GM21390 (cell line): ENCODE measurements around the gene TOP2A.
"Not testable (repeated sequence)": the region's sequence is repeated elsewhere in the genome, so short reads cannot be mapped to it uniquely, and the experiment has no call there.

ENCODE experiments used
- ATAC-seq: cut with Tn5 transposase; IDR thresholded peaks from one replicate; pipeline ENCODE4 v1.9.1; 2021; ENCODE audit not compliant: unreplicated experiment

Gene TOP2A

DNA sequence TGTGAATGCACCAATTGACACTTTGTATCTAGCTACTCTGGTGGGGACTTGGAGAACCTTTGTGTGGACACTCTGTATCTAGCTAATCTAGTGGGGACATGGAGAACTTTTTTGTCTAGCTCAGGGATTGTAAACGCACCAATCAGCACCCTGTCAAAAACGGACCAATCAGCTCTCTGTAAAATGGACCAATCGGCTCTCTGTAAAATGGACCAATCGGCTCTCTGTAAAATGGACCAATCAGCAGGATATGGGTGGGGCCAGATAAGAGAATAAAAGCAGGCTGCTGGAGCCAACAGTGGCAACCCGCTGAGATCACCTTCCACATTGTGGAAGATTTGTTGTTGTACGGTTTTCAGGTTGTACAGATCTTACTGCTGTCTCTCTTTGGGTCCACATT, 41.2 kb downstream of the TOP2A start:
- ATAC-seq = not testable (repeated sequence)

DNA sequence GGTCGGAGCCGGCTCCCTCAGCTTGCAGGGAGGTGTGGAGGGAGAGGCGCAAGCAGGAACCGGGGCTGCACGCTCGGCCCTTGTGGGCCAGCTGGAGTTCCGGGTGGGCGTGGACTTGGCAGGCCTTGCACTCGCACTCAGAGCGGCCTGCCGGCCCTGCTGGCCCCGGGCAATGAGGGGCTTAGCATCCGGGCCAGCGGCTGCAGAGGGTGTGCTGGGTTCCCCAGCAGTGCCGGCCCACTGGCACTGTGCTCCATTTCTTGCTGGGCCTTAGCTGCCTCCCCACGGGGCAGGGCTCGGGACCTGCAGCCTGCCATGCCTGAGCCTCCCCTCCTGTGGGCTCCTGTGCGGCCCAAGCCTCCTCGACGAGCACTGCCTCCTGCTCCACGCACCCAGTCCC, 41.9 kb downstream of the TOP2A start:
- ATAC-seq = not testable (repeated sequence)

DNA sequence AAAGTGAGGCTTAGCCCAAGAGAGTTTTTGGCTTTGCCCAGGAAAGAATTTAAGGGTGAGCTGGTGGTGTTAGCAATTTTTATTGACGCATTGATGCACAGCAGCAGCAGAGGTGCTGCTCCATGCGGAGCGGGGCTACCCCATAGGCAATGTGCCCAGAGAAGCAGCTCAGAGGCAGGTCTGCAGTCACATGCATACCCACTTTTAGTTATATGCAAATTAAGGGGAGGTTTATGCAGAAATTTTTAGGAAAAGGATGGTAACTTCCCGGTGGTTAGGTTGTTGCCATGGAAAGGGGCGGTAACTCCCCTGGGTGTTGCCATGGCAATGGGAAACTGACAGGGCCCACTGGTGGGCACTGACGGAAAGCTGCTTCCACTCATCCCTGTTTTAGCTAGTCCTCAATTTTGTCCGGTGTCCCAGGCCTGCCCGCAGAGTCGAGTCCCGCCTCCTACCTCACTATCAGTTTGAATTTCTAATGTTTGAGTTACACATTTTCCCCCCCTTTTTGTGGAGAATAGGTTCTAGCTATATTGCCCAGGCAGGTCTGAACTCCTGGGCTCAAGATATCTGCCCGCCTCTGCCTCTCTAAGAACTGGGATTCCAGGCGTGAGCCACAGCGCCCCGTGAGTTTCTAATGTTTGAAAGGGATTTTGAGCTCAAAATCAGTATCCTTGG, 42.7 kb downstream of the TOP2A start:
- ATAC-seq = no peak

DNA sequence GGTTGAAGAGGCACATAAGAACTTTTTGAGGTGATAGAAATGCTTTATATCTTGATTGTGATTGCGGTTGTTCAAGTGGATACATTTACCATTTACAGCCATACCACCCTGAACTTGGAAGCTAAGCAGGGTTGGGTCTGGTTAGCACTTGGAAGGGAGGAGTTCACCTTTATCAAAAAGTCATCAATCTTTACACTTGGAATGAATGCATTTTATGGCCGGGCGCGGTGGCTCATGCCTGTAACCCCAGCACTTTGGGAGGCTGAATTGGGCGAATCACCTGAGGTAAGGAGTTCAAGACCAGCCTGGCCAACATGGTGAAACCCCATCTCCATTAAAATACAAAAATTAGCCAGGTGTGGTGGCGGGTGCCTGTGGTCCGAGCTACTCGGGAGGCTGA, 43.7 kb downstream of the TOP2A start:
- no peak for ATAC-seq

DNA sequence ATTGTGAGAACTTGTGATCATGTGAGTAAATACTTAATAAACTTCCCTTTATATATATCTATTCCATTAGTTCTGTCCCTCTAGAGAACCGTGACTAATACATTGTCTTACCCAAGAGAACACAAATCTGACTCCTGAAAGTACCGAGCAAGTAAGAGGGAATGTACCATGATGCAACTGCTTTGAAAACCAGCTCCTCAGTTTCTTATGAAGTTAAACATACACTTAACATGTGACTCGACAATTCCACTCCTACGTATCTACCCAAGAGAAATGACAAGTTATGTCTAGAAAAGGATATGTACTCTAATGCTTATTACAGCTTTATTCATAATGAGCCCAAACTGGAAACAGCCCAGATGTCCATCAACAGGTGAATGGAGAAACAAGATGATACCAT, 44.4 kb downstream of the TOP2A start:
- ATAC-seq = no peak

DNA sequence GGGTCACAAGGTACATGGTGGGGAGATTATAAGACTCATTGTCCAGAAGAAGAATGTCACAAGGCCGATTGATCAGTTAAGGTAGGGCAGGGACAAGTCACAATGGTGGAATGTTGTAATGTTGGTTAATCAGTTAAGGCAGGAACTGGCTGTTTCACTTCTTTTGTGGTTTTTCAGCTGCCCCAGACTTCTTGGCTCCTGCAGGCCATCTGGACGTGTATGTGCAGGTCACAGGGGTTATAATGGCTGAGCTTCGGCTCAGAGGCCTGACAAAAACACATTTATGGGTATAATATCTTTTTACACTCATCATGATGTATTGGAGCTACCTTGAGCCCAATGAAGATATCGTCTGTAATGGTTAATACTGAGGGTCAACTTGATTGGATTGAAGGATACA, 45.1 kb downstream of the TOP2A start:
- not testable (repeated sequence) for ATAC-seq

DNA sequence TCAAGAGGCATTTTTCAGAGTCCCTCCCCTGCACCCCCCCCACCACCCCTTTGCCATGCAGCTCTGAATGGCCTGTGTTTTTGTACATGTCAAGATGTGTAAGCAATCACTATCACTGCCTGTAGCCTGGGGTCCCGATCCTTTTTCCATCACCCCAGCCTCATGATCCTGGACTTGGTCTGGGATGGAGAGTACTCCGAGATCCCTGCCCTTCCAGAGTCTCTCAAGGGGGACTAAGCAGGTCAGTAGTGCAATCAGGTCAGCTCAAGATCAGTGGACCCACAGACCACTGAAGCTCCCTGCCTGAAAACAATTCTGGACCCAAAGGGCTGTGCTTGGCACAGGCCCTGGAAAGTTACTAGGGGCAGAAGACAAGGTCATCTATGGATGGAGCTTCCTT, 45.7 kb downstream of the TOP2A start:
- no peak for ATAC-seq

DNA sequence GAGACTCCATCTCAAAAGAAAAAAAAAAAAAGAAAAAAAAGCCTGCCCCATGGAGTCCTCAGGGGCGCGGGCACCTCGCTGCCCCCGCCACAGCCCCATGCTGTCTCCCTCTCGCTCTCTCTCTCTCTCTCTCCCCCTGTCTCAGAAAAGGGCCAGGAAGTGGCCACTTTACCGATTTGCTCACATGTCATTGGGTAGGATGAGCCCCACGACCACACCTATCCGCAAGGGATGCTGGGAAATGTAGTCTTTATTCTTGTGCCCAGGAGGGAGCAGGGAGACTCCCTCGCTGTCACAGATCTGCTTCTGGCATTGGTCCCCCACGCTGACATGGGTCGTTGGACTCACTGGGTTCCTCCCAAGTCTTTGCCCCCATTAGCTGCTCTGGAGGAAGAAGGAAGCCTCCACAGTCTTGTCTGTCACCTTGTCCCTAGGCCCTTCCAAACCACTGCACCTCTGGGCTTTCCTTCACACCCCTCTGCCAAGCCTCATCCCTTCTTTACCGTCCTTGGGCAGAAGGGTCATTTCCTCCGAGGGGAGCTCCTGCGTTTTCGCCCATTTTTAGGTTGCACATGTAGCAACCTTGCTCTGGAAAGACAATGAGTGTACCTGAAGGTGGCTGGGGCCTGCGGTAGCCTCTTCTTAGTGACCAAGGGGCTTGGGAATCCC, 46.3 kb downstream of the TOP2A start:
- no peak for ATAC-seq

DNA sequence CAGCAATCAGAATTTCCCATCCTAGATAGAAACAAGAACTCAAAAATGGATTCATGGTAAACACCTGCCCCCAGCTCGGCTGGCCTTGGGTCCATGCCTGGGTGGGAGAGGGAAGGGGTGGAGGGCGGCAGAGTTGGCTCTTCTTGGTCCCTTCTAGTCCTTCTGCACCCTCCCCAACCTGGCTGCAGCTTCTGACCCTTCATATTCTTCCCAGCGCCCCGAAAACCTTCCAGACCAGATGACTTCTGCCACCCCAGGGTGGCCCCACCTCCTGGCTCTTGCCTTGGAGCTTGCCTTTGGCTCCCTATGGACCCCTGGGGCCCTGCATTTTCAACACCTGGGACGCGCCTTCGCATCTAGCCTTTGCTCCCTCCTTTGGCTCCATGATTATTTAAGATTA, 47.8 kb downstream of the TOP2A start:
- ATAC-seq = no peak

DNA sequence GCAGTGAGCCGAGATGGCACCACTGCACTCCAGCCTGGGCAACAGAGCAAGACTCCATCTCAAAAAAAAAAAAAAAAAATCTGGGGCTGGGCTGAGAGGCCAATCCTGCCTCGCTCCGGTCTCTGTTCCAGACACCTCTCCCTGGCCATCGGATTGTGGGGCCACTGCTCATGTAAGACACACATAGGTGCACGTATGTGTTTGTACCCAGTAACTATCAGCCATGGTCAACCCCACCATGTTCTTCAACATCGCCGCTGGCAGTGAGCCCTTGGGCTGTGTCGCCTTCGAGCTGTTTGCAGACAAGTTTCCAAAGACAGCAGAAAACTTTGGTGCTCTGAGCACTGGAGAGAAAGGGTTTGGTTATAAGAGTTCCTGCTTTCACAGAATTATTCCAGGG, 50.0 kb downstream of the TOP2A start:
- ATAC-seq = not testable (repeated sequence)

DNA sequence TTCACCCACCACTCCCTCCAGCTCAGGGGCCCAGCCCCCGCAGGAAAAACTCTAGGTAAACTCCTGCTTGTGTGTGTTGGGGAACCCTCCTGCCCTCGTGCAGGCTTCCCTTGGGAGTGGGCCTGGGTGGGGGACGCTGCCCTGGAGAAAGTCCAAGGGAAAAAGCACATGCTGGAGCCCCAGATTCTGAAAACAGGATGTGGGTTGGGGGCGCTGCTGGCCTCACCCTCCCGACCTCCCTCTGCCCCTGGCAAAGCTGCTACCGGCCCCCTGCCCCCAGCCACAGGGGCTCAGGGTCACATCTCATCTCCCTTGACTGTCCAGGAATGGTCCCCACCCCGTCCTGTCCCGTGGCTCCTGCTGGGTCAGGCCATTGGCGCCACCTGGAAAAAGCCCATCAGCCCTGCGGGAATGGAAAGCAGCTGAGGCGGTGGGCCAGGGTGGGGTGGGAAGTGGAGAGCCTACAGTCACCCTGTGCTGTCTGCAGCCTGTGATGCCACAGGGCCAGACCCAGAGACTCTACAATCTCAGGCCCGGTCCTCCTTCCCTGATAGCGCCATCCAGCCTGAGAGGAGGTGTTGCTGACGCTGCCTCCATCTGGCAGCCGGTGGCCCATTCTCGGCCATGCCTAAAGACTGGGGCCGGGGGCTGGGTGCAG, 50.7 kb downstream of the TOP2A start:
- no peak for ATAC-seq

DNA sequence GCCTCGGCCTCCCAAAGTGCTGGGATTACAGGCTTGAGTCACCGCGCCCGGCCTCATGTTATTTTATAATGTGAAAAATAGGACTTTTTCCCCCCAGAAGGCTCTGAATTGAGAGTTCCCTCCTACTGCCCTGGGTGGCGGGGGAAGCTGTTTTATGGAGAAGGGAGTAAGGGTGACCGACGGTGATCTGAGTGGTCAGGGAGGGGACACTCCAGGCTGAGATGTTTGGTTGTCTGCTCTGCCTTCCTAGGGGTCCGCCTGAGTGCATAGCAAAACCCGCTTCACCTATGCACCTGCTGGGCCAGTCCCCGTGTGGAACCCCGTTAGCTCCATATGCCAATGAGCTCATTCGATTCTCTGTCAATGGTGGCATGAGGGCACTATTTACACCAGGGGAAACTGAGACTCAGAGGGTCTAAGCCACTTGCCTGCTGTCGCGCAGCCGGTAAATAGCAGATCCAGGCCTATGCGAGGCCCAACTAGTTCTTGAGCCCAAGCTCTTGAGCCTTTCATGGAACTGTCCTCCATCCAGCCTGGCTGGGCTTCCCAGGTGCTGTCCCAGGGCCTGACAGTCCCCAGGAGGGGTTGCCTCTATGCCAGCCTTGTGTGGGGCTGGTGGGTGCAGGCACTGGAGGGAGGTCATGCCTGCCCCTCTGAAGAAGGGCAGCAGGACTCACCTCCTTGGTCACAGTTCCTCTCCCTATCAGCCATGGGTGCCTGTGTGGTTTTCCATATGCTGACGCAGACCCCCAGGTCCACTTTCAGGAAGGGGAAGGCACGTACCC, 51.4 kb downstream of the TOP2A start:
- ATAC-seq = no peak

DNA sequence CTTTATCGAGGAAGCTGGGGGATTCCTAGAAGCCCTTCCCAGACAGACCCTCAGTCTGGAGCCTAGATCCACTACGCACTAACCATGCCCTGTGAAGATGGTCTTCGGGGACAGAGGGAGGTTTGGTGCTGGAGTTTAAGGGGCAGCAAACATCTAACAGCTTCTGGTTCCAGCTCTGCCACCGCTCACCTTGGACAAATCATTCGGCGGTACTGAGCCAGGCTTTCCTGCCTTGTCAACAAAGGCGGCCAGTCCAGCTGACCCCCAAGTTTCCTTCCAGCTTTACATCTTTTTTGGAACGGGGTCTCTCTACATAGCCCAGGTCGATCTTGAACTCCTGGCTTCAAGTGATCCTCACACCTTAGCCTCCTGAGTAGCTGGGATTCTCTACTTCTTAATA, 52.8 kb downstream of the TOP2A start:
- ATAC-seq = no peak

DNA sequence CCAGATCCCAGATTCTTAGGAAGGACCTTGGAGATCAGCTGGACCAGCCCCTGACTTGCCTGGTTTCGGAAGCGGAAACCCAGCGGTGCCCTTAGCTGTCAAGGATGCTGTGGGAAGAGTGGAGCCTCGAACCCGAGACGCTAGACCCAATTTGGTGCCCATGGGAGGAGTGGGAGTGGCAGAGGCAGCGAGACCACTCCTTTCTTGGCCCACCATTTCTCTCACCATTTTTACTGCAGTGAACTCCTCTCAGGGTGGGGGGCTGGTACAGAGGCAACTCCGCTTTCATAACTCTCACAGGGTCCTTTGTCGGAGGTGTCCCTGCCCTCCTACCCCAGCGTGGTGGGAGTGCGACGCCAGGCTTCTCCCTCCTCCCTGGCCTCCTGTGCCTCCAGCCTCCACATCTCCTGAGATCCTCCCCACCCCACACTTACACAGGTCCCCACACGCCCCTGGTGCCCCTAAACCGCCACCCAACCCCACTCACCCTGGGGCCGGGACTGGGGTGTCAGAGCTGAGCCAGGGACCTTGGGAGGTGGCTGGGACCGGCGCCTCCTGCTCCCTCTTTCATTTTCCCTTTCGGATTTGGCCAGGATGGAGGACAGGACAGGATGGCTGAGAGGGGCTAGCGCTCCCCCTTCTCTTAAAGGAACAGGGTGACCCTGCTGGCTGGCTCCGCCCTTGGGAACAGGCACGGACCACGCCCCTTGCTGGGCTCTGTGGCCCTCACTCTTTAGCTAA, 53.4 kb downstream of the TOP2A start, which contains the start of gene GJD3:
TSS of gene GJD3 (minus strand) at position 617 of the 741 bp plus-strand sequence. CDS start 922 bp downstream, outside the sequence.
- no peak for ATAC-seq

DNA sequence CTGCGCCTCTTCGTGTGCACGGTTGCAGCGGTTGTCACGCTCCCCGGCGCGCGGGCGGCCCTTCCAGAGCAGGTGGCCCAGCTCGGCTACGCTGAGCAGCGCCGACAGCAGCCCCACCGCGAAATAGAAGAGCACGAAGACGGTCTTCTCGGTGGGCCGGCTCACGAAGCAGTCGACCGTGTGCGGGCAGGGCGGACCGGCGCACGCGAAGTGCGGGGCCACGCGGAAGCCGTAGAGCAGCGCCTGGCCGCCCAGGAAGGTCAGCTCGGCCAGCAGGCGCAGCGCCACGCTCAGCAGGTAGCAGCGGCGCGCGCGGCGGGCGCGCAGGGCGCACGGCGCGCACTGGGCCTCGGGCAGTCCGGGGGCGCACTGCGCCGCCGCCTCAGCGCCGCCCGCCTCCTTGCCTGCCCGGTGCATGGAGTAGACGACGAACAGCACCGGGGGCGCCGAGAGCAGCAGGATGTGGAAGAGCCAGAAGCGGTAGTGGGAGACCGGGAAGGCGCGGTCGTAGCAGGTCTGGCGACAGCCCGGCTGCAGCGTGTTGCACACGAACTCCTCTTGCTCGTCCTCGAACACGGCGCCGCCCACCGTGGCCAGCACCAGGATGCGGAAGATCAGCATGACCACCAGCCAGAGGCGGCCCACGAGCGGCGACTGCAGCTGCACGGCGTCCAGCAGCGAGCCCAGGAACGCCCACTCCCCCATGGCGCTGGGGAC, 54.4 kb downstream of the TOP2A start:
- ATAC-seq = peak; percentile 22

DNA sequence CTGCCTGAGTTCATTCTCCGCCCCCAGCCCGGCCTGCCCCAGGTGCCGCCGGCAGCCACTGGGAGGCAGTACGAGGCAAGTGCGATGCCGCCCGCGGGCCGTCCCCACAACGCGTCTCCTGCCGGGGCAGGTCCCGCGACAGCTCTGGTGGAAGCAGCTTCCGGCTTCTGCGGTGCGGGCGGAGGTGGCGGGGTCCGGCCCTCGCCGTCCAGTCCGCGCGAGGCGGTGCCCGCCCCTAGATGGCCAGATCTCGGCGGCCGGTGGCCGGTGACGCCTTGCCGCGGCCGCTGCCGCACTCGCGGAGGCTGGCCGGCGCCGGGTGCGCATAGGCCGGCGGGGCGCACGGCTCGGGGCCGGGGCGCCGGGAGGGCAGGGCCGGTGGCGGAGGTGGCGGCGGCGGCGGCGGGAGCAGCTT, 55.0 kb downstream of the TOP2A start:
- peak; percentile 66 for ATAC-seq

DNA sequence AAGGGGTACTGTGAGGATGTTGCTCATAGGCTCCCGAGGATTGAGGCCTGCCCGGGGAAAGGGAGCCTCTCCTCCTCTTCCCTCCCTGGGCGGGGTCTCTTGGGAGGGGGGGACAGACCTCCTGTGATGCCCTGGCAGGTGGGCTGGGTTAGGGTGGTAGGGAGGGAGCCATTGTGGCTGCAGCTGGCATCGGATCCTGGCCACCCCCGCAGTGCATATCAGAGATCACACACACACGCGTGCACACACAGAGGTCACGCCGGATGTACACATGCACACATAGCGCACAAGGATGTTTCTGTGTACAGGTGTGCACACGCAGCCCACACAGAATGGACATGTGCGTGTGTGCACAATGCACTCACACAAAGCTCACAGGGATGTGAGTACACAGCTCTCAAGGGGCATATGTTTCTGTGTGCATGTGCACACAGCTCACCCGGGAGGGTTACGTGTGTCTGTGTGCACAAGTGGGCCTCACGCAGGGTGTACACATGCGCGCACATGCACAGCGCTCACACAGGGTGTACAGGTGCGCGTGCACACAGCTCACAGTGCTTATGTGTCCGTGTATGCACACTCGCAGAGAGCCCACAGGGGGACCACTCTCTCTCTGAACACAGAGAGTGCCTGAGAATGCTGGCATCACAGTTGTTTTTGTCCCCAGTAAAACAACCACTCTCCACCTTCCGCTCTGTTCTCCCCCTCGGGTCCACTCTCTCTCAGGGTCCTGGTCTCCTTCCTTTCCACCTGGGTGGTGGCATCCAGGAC, 55.6 kb downstream of the TOP2A start:
- ATAC-seq = no peak

DNA sequence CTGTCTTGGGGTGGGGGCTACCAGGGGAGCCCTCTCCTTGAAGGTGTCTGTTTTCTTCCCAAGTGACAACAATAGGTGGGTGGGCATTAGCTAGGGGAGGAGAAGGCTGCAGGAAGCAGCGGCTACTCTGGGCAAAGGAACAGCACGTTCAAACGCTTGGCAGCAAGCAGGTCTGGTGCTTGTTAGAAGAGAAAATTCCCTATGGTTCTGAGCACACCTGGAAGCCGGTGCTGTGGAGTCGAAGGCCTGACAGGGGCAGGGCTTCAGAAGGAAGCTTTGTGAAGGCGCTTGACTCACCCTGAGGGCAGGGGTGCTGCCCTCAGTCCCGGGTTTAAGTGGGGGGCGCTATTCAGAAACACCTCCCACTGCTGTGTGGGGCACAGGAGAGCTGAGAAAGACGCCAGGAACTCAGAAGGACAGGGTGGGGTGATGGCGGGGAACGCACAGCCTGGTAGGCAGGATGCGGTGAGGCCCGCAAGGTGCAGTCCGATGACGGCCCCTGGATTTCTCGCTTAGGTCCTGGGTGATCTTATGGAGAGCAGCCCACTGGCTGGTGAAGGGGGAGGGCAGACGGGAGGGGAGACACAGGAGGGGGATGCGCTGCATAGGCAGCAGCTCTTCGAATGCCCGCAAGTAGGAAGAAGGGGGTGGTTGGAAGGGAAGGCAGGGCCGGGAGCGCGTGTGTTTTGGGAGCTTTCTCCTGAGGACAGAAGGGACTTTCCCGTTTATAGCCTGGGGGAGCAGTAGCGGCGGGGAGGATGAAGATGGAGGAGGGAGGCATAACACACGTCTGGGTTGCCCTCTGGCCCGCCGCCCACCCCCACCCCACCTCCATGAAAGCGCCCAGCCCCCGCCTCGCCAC, 56.4 kb downstream of the TOP2A start:
- no peak for ATAC-seq
